GM23248 (cell line): ENCODE measurements around the gene NAGK. TPM values are rescaled to one million over a fixed set of nuclear protein-coding genes. Genes with fewer than 3 reads are reported as not detected.

Source experiments
- DNase-seq: peaks from one replicate; pipeline ENCODE4 v3.0.0-alpha.2; 2015
- H2AFZ ChIP-seq: fragments of 200-600 bp; sonication (generic); 2 replicates; pipeline ENCODE4 v1.6.1; 2016; ENCODE audit warnings: antibody characterized with exemption
- H3F3A ChIP-seq: fragments of 200-600 bp; sonication (generic); 2 replicates; pipeline ENCODE4 v1.6.1; 2016; ENCODE audit warnings: mild to moderate bottlenecking, antibody characterized with exemption, mixed run types; ENCODE audit not compliant: insufficient read depth
- H3K27ac ChIP-seq: fragments of 200-600 bp; sonication (generic); 2 replicates; pipeline ENCODE4 v1.5.1; 2016; ENCODE audit warnings: mild to moderate bottlenecking
- H3K27me3 ChIP-seq: fragments of 200-600 bp; sonication (generic); replicated peaks from 2 replicates; pipeline ENCODE4 v1.6.1; 2016; ENCODE audit warnings: mild to moderate bottlenecking; ENCODE audit not compliant: insufficient read depth
- H3K36me3 ChIP-seq: fragments of 200-600 bp; sonication (generic); 2 replicates; pipeline ENCODE4 v1.6.1; 2016; ENCODE audit warnings: low read depth, mild to moderate bottlenecking
- H3K4me1 ChIP-seq: fragments of 200-600 bp; sonication (generic); 2 replicates; pipeline ENCODE4 v1.6.1; 2016; ENCODE audit warnings: mild to moderate bottlenecking; ENCODE audit not compliant: insufficient read depth
- H3K4me2 ChIP-seq: fragments of 200-600 bp; sonication (generic); one replicate; pipeline ENCODE4 v1.6.1; 2016; ENCODE audit warnings: mild to moderate bottlenecking; ENCODE audit not compliant: unreplicated experiment
- H3K4me3 ChIP-seq: fragments of 200-600 bp; sonication (generic); 2 replicates; pipeline ENCODE4 v1.5.1; 2016; ENCODE audit warnings: mild to moderate bottlenecking
- H3K79me2 ChIP-seq: fragments of 200-600 bp; sonication (generic); 2 replicates; pipeline ENCODE4 v1.6.1; 2016; ENCODE audit warnings: mild to moderate bottlenecking; ENCODE audit not compliant: insufficient read depth
- H3K9ac ChIP-seq: fragments of 200-600 bp; sonication (generic); 2 replicates; pipeline ENCODE4 v1.6.1; 2016; ENCODE audit warnings: mild to moderate bottlenecking
- H3K9me2 ChIP-seq: fragments of 200-600 bp; sonication (generic); 2 replicates; pipeline ENCODE4 v1.6.1; 2016; ENCODE audit warnings: mixed run types, mild to moderate bottlenecking, moderate library complexity; ENCODE audit not compliant: insufficient read depth
- H3K9me3 ChIP-seq: fragments of 200-600 bp; sonication (generic); one replicate; pipeline ENCODE4 v1.6.1; 2017; ENCODE audit warnings: low read depth
- H4K20me1 ChIP-seq: fragments of 200-600 bp; sonication (generic); 2 replicates; pipeline ENCODE4 v1.6.0; 2016; ENCODE audit not compliant: insufficient read depth
- EZH2 ChIP-seq: fragments of 200-600 bp; sonication (generic); IDR thresholded peaks from 2 replicates; pipeline ENCODE4 v1.6.1; 2018; ENCODE audit warnings: antibody characterized with exemption, mild to moderate bottlenecking; ENCODE audit not compliant: insufficient read depth, poor library complexity, severe bottlenecking
- EZH2phosphoT487 ChIP-seq: fragments of 200-600 bp; sonication (generic); IDR thresholded peaks from 2 replicates; pipeline ENCODE4 v1.6.1; 2018; ENCODE audit warnings: antibody characterized with exemption, moderate library complexity, mild to moderate bottlenecking, low read depth; ENCODE audit not compliant: insufficient read depth
- WGBS, 2 experiments: methylation state at CpG; one replicate each; pipeline ENCODE4 v1.1.6; 2015 to 2017; ENCODE audit warnings: low lambda C conversion rate in 2 of 2, low coverage in 1 of 2; ENCODE audit errors: missing lambda C conversion rate in 2 of 2; 5-methylcytosine and 5-hydroxymethylcytosine counted together
- in situ Hi-C: fragments of 300-500 bp; cut with MboI; formaldehyde crosslinking; loops from 2 replicates; pipeline ENCODE4 v1.15.0; 2020
- polyA plus RNA-seq: library from polyadenylated mRNA; unstranded; fragments of >200 nt; fragmentation: Nextera tagmentation; extraction: Ambion mirVana; gene quantifications from 2 replicates; pipeline ENCODE4 v1.2.1, GENCODE V29; 2016
- total RNA-seq: library from RNA; depleted of rRNA; stranded (reverse); fragments of >200 nt; shearing (Covaris generic); gene quantifications from 2 replicates; pipeline ENCODE4 v1.2.3, GENCODE V29; 2014

The NAGK gene
- total and polyA plus RNA-seq, 2 experiments from 2014 or later: 86.4 to 136 TPM

DNA sequence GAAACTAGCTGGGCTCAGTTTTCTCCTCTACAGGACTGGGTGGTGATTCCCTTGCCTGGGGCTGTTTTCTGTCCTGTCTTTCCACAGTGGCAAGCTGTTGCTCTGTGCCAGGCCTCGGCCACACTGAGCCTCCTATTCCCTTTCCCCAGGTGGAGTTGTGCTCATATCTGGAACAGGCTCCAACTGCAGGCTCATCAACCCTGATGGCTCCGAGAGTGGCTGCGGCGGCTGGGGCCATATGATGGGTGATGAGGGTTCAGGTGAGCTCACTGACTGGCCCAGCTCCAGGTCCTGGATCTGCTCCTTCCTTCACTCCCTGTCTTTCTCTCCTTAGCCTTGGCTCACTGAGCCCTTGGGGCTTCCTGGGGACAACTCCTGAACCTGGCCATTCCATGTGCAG, 4.0 kb downstream of the NAGK start:
- no peaks in the 10 kb centered on the region for H4K20me1 ChIP-seq
- H2AFZ ChIP-seq: no peak overlapping the region
- H3K79me2 ChIP-seq: peaks cover 65% of the 10 kb centered on the region

GRCh38 chr2:71073475-71073874, 5.0 kb downstream of the NAGK start:
- no peak overlapping the region for H3K4me2 ChIP-seq
- no peaks in the 10 kb centered on the region for H3K27me3 ChIP-seq
- H3K4me3 ChIP-seq: no peak overlapping the region
- H3K79me2 ChIP-seq: peaks cover 65% of the 10 kb centered on the region
- no peak overlapping the region for H3K27ac ChIP-seq
- H4K20me1 ChIP-seq: no peaks in the 10 kb centered on the region
- in situ Hi-C loops: no loop called here
- H3K36me3 ChIP-seq: peaks cover 26% of the 10 kb centered on the region; the same call in 1 of the 2 replicates
- 97 to 98% methylated on average over 8 of the region's 8 CpGs for WGBS, 2 experiments
- H2AFZ ChIP-seq: no peak overlapping the region
- no peak overlapping the region for H3K9ac ChIP-seq
- TF ChIP-seq EZH2phosphoT487 (no peak), EZH2 (no peak)
- H3K9me3 ChIP-seq: no peaks in the 10 kb centered on the region
- no peak for DNase-seq
- no peaks in the 10 kb centered on the region for H3K9me2 ChIP-seq
- H3K4me1 ChIP-seq: peaks cover 16% of the 10 kb centered on the region
- H3F3A ChIP-seq: peaks cover 10% of the 10 kb centered on the region; the same call in 1 of the 2 replicates

More for the DNA sequence above, 4.0 kb downstream of the NAGK start:
- WGBS, 2 experiments: 83 to 85% methylated on average over 4 of the region's 4 CpGs
- Histone ChIP-seq H3K36me3 (peaks cover 21% of the 10 kb centered on the region; the same call in 1 of the 2 replicates), H3K9me2 (no peaks in the 10 kb centered on the region), H3K4me1 (peaks cover 18% of the 10 kb centered on the region), H3K9ac (no peak overlapping the region), H3K4me2 (no peak overlapping the region), H3K27me3 (no peaks in the 10 kb centered on the region), H3K9me3 (no peaks in the 10 kb centered on the region), H3F3A (peaks cover 10% of the 10 kb centered on the region; the same call in 1 of the 2 replicates), H3K27ac (no peak overlapping the region), H3K4me3 (no peak overlapping the region)
- TF ChIP-seq EZH2phosphoT487 (no peak), EZH2 (no peak)
- in situ Hi-C loops: no loop called here
- no peak for DNase-seq

DNA sequence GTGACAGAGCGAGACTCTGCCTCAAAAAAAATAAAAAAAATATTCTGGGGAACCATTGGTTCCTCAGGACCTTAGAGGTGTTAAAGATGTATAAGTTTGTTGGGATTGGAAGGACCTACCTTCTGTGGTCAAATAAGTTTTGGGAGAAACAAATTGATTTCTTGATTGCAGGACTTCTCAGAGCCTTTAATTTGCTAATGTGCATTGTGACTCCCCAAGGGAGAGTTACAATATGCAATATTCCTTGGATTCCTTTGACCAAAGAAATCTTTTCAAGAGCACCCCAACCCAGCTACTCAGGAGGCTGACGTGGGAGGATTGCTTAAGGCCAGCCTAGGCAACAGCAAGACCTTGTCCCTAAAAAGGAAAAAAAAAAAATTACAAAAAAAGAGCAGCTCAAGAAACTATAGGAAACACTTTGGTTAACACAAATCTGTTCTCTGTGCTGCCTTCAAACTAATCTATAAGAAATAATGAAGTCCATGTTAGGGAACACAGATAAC, 6.5 kb downstream of the NAGK start:
- Histone ChIP-seq H3K27me3 (no peaks in the 10 kb centered on the region), H3K4me3 (no peak overlapping the region), H3K9ac (no peak overlapping the region), H3K79me2 (peaks cover 55% of the 10 kb centered on the region), H3F3A (peaks cover 2% of the 10 kb centered on the region; the same call in 1 of the 2 replicates), H3K36me3 (peaks cover 36% of the 10 kb centered on the region), H3K4me2 (no peak overlapping the region), H3K4me1 (peaks cover 10% of the 10 kb centered on the region), H4K20me1 (no peaks in the 10 kb centered on the region), H3K9me3 (no peaks in the 10 kb centered on the region), H3K9me2 (no peaks in the 10 kb centered on the region), H3K27ac (no peak overlapping the region), H2AFZ (no peak overlapping the region)
- WGBS, 2 experiments: 73 to 86% methylated on average over 2 of the region's 2 CpGs
- no peak for DNase-seq
- in situ Hi-C loops: no loop called here
- TF ChIP-seq EZH2 (no peak), EZH2phosphoT487 (no peak)

- WGBS, 2 experiments: 50 to 55% methylated on average over 3 of the region's 3 CpGs
- in situ Hi-C loops: no loop called here
- TF ChIP-seq EZH2: no peak
- TF ChIP-seq EZH2phosphoT487: no peak
- Histone ChIP-seq H3K9me3 (no peaks in the 10 kb centered on the region), H3K4me2 (no peak overlapping the region), H3K27me3 (no peaks in the 10 kb centered on the region), H3K4me1 (no peaks in the 10 kb centered on the region), H3K9ac (no peak overlapping the region), H3K4me3 (no peak overlapping the region), H3K36me3 (peaks cover 30% of the 10 kb centered on the region), H3F3A (peaks cover 8% of the 10 kb centered on the region; the same call in 1 of the 2 replicates), H4K20me1 (no peaks in the 10 kb centered on the region), H3K27ac (no peak overlapping the region), H3K9me2 (no peaks in the 10 kb centered on the region), H3K79me2 (peaks cover 19% of the 10 kb centered on the region), H2AFZ (no peak overlapping the region)
- no peak for DNase-seq
Measured at GRCh38 chr2:71078624-71079023, 10.2 kb downstream of the NAGK start.
